Nephron (organoid): Measurements from ENCODE around the gene RSU1.
A peak's percentile ranks its signal among the peaks of the same experiment; 100 is the strongest.

Experiments
- H3K27ac Mint-ChIP-seq, 3 experiments: 2 replicates each; pipeline ENCODE4 v1.8.0; 2020; ENCODE audit warnings: mixed read lengths in 3 of 3, mild to moderate bottlenecking in 2 of 3, moderate library complexity in 1 of 3
- H3K27me3 Mint-ChIP-seq: 2 replicates; pipeline ENCODE4 v1.8.0; 2021; ENCODE audit warnings: low read depth, mild to moderate bottlenecking, moderate library complexity, mixed read lengths
- H3K36me3 Mint-ChIP-seq: 2 replicates; pipeline ENCODE4 v1.8.0; 2020; ENCODE audit warnings: low read depth, mixed read lengths
- H3K4me1 Mint-ChIP-seq: 2 replicates; pipeline ENCODE4 v1.8.0; 2020; ENCODE audit warnings: mixed read lengths
- H3K4me3 Mint-ChIP-seq, 3 experiments: 2 replicates each; pipeline ENCODE4 v1.8.0; 2020; ENCODE audit warnings: mild to moderate bottlenecking in 3 of 3, mixed read lengths in 3 of 3, moderate library complexity in 2 of 3
- H3K9me3 Mint-ChIP-seq: 2 replicates; pipeline ENCODE4 v1.8.0; 2020; ENCODE audit warnings: mixed read lengths
- TF ChIP-seq, protein P1 (sequence below), 3 experiments: fragments of 200-600 bp; sonication (generic); IDR thresholded peaks; one replicate each; pipeline ENCODE4 v1.5.0; 2021; ENCODE audit warnings: antibody characterized with exemption in 3 of 3; ENCODE audit not compliant: unreplicated experiment in 3 of 3

Gene RSU1

DNA sequence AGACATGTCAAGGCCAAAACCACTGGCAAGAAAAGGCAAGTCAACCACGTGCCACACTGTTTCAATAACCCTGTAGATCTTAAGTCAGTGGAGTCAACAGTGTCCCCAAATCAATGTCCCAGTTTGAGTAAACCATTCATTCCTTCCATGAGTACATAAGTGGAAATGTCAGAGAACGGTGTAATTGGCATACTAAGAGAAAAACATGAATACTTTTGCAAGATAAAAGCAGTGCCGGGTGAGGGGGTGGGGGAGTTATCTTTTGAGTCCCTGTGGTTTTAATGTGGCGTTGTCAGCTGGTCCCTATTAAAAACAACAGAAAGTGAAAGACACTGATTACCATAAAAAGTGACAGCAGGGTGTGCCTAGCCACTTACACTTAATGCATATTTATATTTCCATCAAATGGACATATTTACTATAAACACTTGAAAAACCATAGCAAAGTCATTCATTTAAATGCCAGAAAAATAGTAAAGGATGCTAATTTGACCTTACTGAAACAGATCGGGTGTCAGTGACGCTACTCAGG is 37.8 kb downstream of the RSU1 start:
- H3K4me3 Mint-ChIP-seq: no peak overlapping the region
- peaks cover 9% of the 10 kb centered on the region for H3K36me3 Mint-ChIP-seq
- peaks cover 6% of the 10 kb centered on the region for H3K4me1 Mint-ChIP-seq
- no peak overlapping the region for H3K27ac Mint-ChIP-seq
- TF ChIP-seq, protein P1, sequence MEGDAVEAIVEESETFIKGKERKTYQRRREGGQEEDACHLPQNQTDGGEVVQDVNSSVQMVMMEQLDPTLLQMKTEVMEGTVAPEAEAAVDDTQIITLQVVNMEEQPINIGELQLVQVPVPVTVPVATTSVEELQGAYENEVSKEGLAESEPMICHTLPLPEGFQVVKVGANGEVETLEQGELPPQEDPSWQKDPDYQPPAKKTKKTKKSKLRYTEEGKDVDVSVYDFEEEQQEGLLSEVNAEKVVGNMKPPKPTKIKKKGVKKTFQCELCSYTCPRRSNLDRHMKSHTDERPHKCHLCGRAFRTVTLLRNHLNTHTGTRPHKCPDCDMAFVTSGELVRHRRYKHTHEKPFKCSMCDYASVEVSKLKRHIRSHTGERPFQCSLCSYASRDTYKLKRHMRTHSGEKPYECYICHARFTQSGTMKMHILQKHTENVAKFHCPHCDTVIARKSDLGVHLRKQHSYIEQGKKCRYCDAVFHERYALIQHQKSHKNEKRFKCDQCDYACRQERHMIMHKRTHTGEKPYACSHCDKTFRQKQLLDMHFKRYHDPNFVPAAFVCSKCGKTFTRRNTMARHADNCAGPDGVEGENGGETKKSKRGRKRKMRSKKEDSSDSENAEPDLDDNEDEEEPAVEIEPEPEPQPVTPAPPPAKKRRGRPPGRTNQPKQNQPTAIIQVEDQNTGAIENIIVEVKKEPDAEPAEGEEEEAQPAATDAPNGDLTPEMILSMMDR (IDR thresholded peaks at IDR 0.05; ENCODE audit: unreplicated experiment in 3 of 3): no peak
- no peaks in the 10 kb centered on the region for H3K27me3 Mint-ChIP-seq
- no peaks in the 10 kb centered on the region for H3K9me3 Mint-ChIP-seq

GRCh38 chr10:16777473-16778370 is 39.5 kb downstream of the RSU1 start:
- peaks cover 6% of the 10 kb centered on the region for H3K4me1 Mint-ChIP-seq
- H3K4me3 Mint-ChIP-seq: no peak overlapping the region
- no peaks in the 10 kb centered on the region for H3K27me3 Mint-ChIP-seq
- no peaks in the 10 kb centered on the region for H3K36me3 Mint-ChIP-seq
- TF ChIP-seq, protein P1 (IDR thresholded peaks at IDR 0.05; ENCODE audit: unreplicated experiment in 3 of 3): peak; percentile 76 to 83 (median 79)
- H3K9me3 Mint-ChIP-seq: no peaks in the 10 kb centered on the region
- H3K27ac Mint-ChIP-seq: peak overlapping the region; percentile 3 to 72 (median 28)

DNA sequence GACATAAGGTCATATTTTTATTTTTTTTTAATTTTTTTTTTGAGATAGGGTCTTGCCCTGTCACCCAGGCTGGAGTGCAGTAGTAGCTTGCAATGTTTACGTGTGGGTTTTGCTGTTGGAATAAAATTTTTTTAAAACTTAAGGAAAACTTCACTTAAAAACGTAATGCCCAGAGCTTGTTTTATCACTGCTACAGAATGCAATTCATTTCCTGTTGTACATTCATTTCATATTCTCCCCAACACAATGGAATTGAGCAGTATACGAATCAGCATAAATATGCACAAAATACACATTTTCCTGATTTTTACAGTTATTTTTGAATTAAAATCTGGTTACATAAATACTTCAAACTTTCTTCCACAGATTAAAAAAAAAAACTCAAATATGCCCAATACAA is 40.3 kb downstream of the RSU1 start:
- TF ChIP-seq, protein P1 (IDR thresholded peaks at IDR 0.05; ENCODE audit: unreplicated experiment in 3 of 3): no peak
- Mint-ChIP-seq H3K4me1 (peaks cover 6% of the 10 kb centered on the region), H3K4me3 (no peak overlapping the region), H3K36me3 (no peaks in the 10 kb centered on the region), H3K27ac (peak overlapping the region in 1 of 3 experiments; percentile 72), H3K9me3 (no peaks in the 10 kb centered on the region), H3K27me3 (no peaks in the 10 kb centered on the region)

- peaks cover 4% of the 10 kb centered on the region for H3K27me3 Mint-ChIP-seq
- no peak overlapping the region for H3K27ac Mint-ChIP-seq
- H3K4me3 Mint-ChIP-seq: no peak overlapping the region
- no peaks in the 10 kb centered on the region for H3K36me3 Mint-ChIP-seq
- TF ChIP-seq, protein P1 (IDR thresholded peaks at IDR 0.05; ENCODE audit: unreplicated experiment in 3 of 3): no peak
- H3K4me1 Mint-ChIP-seq: peaks cover 6% of the 10 kb centered on the region
- no peaks in the 10 kb centered on the region for H3K9me3 Mint-ChIP-seq
Measured at GRCh38 chr10:16773334-16773733, 43.9 kb downstream of the RSU1 start.

- Mint-ChIP-seq H3K4me3 (no peak overlapping the region), H3K4me1 (no peaks in the 10 kb centered on the region), H3K36me3 (no peaks in the 10 kb centered on the region), H3K27me3 (peaks cover 4% of the 10 kb centered on the region), H3K27ac (no peak overlapping the region), H3K9me3 (no peaks in the 10 kb centered on the region)
- TF ChIP-seq, protein P1 (IDR thresholded peaks at IDR 0.05; ENCODE audit: unreplicated experiment in 3 of 3): no peak
Measured at GRCh38 chr10:16770670-16771069, 46.6 kb downstream of the RSU1 start.
